ENCODE data around the gene OSBPL9. TPM values are rescaled to one million over a fixed set of nuclear protein-coding genes. Genes with fewer than 3 reads are reported as not detected.

Gene OSBPL9
- total and polyA plus RNA-seq, 10 of the 15 experiments (the other 5 are each of a cell fraction or from before 2014, with no cell fraction given), result 25.9 to 156 (median 108) TPM

GRCh38 chr1:51567653-51568052 lies 49.2 kb upstream of the OSBPL9 start:
- TF ChIP-seq CTCF (IDR thresholded peaks at IDR 0.05 in 2 of 3, conservative IDR thresholded peaks at IDR 0.05 in 1 of 3; ENCODE audit: control insufficient read depth in 2 of 3, extremely low read depth in 1 of 3, insufficient read depth in 1 of 3, low read depth in 3 of 3, low read length in 3 of 3) (no peak), CUX1 (IDR thresholded peaks at IDR 0.05; ENCODE audit: insufficient replicate concordance, low read depth, low read length) (no peak), ZNF622 (IDR thresholded peaks at IDR 0.05) (no peak), BHLHE40 (IDR thresholded peaks at IDR 0.05; ENCODE audit: borderline replicate concordance in 1 of 2, low read depth in 2 of 2, low read length in 1 of 2) (no peak), HDAC2 (IDR thresholded peaks at IDR 0.05) (no peak)
- ChIA-PET POLR2A (no interaction called here), SMC1A (ENCODE audit: uncharacterized antibody, unreplicated experiment) (interaction anchor here (1.3 kb wide), 1 partner anchor 201 kb away, joined by 6 read pairs; no protein-coding TSS in a partner anchor), CTCF (interaction anchor here (5.8 kb wide), 1 partner anchor 201 kb away, joined by 45 read pairs; no protein-coding TSS in a partner anchor), RAD21 (ENCODE audit: unreplicated experiment) (no interaction called here)
- no peaks in the 10 kb centered on the region for H3K9me3 ChIP-seq (replicated peaks; ENCODE audit: control insufficient read depth, insufficient read depth, low read length)
- no peak overlapping the region for H3K4me3 ChIP-seq
- H3K27ac ChIP-seq (ENCODE audit: control insufficient read depth, insufficient read depth), result no peak overlapping the region
- no peaks in the 10 kb centered on the region for H3K27me3 ChIP-seq (replicated peaks in 1 of 2; ENCODE audit: control insufficient read depth in 2 of 2, insufficient read depth in 2 of 2, low read length in 1 of 2)
- no TSS peak for BruUV-seq (replicated peaks)
- in situ Hi-C loops (cut with MboI), result no loop called here
- peaks cover 42% of the 10 kb centered on the region for H3K4me1 ChIP-seq (ENCODE audit: control insufficient read depth, insufficient read depth, low read length)
- FAIRE-seq (no peak), DNase-seq (ENCODE audit: low read depth, low spot score) (no peak), ATAC-seq (no peak)
- intact Hi-C loops (cut with micrococcal nuclease; ENCODE audit: unreplicated experiment), result loop anchor here (2.0 kb wide), 1 partner anchor 33 kb away; no protein-coding TSS in a partner anchor
- H3K4me2 ChIP-seq (ENCODE audit: control insufficient read depth, insufficient read depth), result no peak overlapping the region
- no peaks in the 10 kb centered on the region for H3K79me2 ChIP-seq (ENCODE audit: control insufficient read depth, insufficient read depth, low read length)
- no peak overlapping the region for H2AFZ ChIP-seq (ENCODE audit: control insufficient read depth, low read depth, low read length)
- H4K20me1 ChIP-seq (ENCODE audit: control insufficient read depth, insufficient read depth), result no peaks in the 10 kb centered on the region
- H3K36me3 ChIP-seq (ENCODE audit: control insufficient read depth in 2 of 2, insufficient read depth in 2 of 2, low read length in 1 of 2), result no peaks in the 10 kb centered on the region
- no peak overlapping the region for H3K9ac ChIP-seq (ENCODE audit: control insufficient read depth, insufficient read depth, low read length)
